SU-DHL-6 (cell line): Measurements from ENCODE around the gene EPB41L1.

Source experiments
- H2AFZ ChIP-seq: fragments of 200-600 bp; sonication (generic); 2 replicates; pipeline ENCODE4 v1.6.1; 2014; ENCODE audit warnings: low read depth, mild to moderate bottlenecking, moderate library complexity, mixed read lengths, antibody characterized with exemption, low read length; ENCODE audit not compliant: severe bottlenecking
- H3F3A ChIP-seq: fragments of 200-600 bp; shearing (Covaris generic); 2 replicates; pipeline ENCODE4 v1.6.0; 2016; ENCODE audit warnings: antibody characterized with exemption, mild to moderate bottlenecking; ENCODE audit not compliant: insufficient read depth
- H3K27ac ChIP-seq: fragments of 200-600 bp; sonication (generic); 2 replicates; pipeline ENCODE4 v1.5.1; 2016; ENCODE audit warnings: low read depth, mild to moderate bottlenecking, low read length, moderate library complexity, mixed read lengths
- H3K27me3 ChIP-seq: fragments of 200-600 bp; sonication (generic), shearing (Covaris generic); 2 replicates; pipeline ENCODE4 v1.6.0; 2014; ENCODE audit warnings: mild to moderate bottlenecking, low read length
- H3K36me3 ChIP-seq: fragments of 200-600 bp; sonication (generic); 2 replicates; pipeline ENCODE4 v1.6.1; 2014; ENCODE audit warnings: mild to moderate bottlenecking, low read length, mixed read lengths
- H3K4me2 ChIP-seq: fragments of 300-600, 200-600 bp; shearing (Covaris generic), sonication (generic); 2 replicates; pipeline ENCODE4 v1.6.0; 2014; ENCODE audit warnings: low read length, low read depth, mild to moderate bottlenecking; ENCODE audit not compliant: poor library complexity, severe bottlenecking
- H3K4me3 ChIP-seq: fragments of 200-600 bp; sonication (generic); 2 replicates; pipeline ENCODE4 v1.5.1; 2014; ENCODE audit warnings: antibody characterized with exemption, low read length, mild to moderate bottlenecking, mixed read lengths; ENCODE audit not compliant: insufficient read depth, poor library complexity, severe bottlenecking
- H3K79me2 ChIP-seq: fragments of 200-600 bp; sonication (generic); 2 replicates; pipeline ENCODE4 v1.6.1; 2014; ENCODE audit warnings: mild to moderate bottlenecking, low read length, moderate library complexity; ENCODE audit not compliant: insufficient read depth
- H3K9ac ChIP-seq: fragments of 200-600 bp; sonication (generic); 2 replicates; pipeline ENCODE4 v1.7.0; 2014; ENCODE audit warnings: mild to moderate bottlenecking, low read length
- H3K9me2 ChIP-seq: fragments of 200-600 bp; sonication (generic); replicated peaks from 2 replicates; pipeline ENCODE4 v1.6.1; 2014; ENCODE audit warnings: low read length; ENCODE audit not compliant: insufficient read depth
- H3K9me3 ChIP-seq: fragments of 200-600 bp; sonication (generic); 2 replicates; pipeline ENCODE4 v1.6.1; 2014; ENCODE audit warnings: low read length, mixed read lengths; ENCODE audit not compliant: insufficient read depth
- H4K20me1 ChIP-seq: fragments of 200-600 bp; sonication (generic); 2 replicates; pipeline ENCODE4 v1.6.1; 2014; ENCODE audit warnings: low read depth, mild to moderate bottlenecking, antibody characterized with exemption, low read length, moderate library complexity, mixed read lengths
- CTCF ChIP-seq: fragments of 200-600 bp; sonication (generic); IDR thresholded peaks from one replicate; pipeline ENCODE4 v1.5.1; 2017; ENCODE audit warnings: antibody characterized with exemption, mild to moderate bottlenecking, low read length, moderate library complexity; ENCODE audit not compliant: insufficient read depth, poor library complexity, severe bottlenecking
- EZH2phosphoT487 ChIP-seq: fragments of 200-600 bp; sonication (generic), shearing (Covaris generic); conservative IDR thresholded peaks from 2 replicates; pipeline ENCODE4 v1.6.1; 2018; ENCODE audit warnings: mild to moderate bottlenecking, antibody characterized with exemption, low read length, moderate library complexity, mixed read lengths

EPB41L1 gene

GRCh38 chr20:36153736-36154699 lies 522 bp upstream of the EPB41L1 start:
- H3K27ac ChIP-seq: no peak overlapping the region
- no peaks in the 10 kb centered on the region for H4K20me1 ChIP-seq
- no peak overlapping the region for H3K9ac ChIP-seq
- H3K27me3 ChIP-seq: no peaks in the 10 kb centered on the region
- no peaks in the 10 kb centered on the region for H3K9me3 ChIP-seq
- no peaks in the 10 kb centered on the region for H3F3A ChIP-seq
- no peak for TF ChIP-seq CTCF
- TF ChIP-seq EZH2phosphoT487: no peak
- H3K36me3 ChIP-seq: no peaks in the 10 kb centered on the region
- no peak overlapping the region for H2AFZ ChIP-seq
- no peaks in the 10 kb centered on the region for H3K9me2 ChIP-seq
- no peak overlapping the region for H3K4me2 ChIP-seq
- H3K79me2 ChIP-seq: no peaks in the 10 kb centered on the region
- no peak overlapping the region for H3K4me3 ChIP-seq

- H3K27ac ChIP-seq: no peak overlapping the region
- no peaks in the 10 kb centered on the region for H4K20me1 ChIP-seq
- H3K4me2 ChIP-seq: no peak overlapping the region
- TF ChIP-seq CTCF: no peak
- TF ChIP-seq EZH2phosphoT487: no peak
- no peak overlapping the region for H3K9ac ChIP-seq
- H3K27me3 ChIP-seq: no peaks in the 10 kb centered on the region
- no peak overlapping the region for H3K4me3 ChIP-seq
- H3F3A ChIP-seq: no peaks in the 10 kb centered on the region
- no peaks in the 10 kb centered on the region for H3K36me3 ChIP-seq
- H2AFZ ChIP-seq: no peak overlapping the region
- no peaks in the 10 kb centered on the region for H3K9me3 ChIP-seq
- no peaks in the 10 kb centered on the region for H3K9me2 ChIP-seq
- no peaks in the 10 kb centered on the region for H3K79me2 ChIP-seq
Observed at GRCh38 chr20:36155629-36155971, 1.1 kb downstream of the EPB41L1 start.

GRCh38 chr20:36155991-36156390 lies 1.5 kb downstream of the EPB41L1 start:
- no peaks in the 10 kb centered on the region for H3K9me2 ChIP-seq
- H3K4me2 ChIP-seq: no peak overlapping the region
- H3K79me2 ChIP-seq: no peaks in the 10 kb centered on the region
- no peak overlapping the region for H3K4me3 ChIP-seq
- H3F3A ChIP-seq: no peaks in the 10 kb centered on the region
- H3K27ac ChIP-seq: no peak overlapping the region
- H3K36me3 ChIP-seq: no peaks in the 10 kb centered on the region
- H2AFZ ChIP-seq: no peak overlapping the region
- H3K27me3 ChIP-seq: no peaks in the 10 kb centered on the region
- no peaks in the 10 kb centered on the region for H3K9me3 ChIP-seq
- H4K20me1 ChIP-seq: no peaks in the 10 kb centered on the region
- TF ChIP-seq CTCF: no peak
- no peak for TF ChIP-seq EZH2phosphoT487
- no peak overlapping the region for H3K9ac ChIP-seq
